RCC 7860 (cell line): Measurements from ENCODE around the gene VWA2.

ENCODE experiments used
- DNase-seq: peaks from one replicate; pipeline ENCODE4 v3.0.0-alpha.2; 2015; ENCODE audit warnings: low spot score
- FAIRE-seq: peaks from 2 replicates; lab custom pipeline; 2012; peaks lifted over from hg19 to GRCh38; lab: Jason Lieb, UNC

The VWA2 gene

DNA sequence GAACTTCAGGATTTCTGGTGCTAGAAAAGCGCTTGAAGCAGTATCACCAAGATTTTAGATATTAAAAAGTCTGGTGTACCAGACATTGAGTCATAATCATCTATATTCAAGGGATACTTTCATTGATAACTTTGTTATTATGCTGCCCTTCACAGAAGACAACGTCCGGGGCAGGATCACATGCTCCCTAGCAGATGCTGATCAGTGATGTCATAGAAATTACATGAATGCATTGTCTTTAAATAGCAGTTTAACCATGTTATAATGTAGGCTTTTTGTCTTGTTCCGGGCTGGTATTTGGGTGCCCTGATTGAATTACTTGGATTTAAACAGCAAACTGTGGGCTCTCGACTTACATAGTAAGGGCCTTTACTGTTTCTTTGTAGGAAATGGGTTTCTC lies 54.0 kb downstream of the VWA2 start:
- FAIRE-seq (no peak), DNase-seq (no peak)

DNA sequence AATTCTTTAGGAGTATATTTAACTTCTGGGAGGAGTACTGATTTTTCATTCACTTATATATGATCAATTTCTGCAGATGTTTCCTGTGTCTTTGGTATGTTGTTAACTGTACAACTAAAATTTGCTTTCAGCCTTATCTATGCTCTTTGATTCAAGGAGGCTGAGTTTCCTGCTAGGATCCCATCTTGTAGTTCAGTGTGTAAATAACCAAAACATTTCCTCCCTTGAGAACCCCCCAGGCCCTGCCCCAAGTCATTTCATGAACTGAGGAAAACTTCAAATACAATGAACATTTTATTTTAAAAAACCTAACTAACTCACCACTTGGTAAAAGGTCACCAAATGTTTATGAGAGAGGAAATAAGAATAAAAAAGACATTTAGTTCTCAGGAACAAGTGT lies 55.5 kb downstream of the VWA2 start:
- FAIRE-seq (no peak), DNase-seq (no peak)

DNA sequence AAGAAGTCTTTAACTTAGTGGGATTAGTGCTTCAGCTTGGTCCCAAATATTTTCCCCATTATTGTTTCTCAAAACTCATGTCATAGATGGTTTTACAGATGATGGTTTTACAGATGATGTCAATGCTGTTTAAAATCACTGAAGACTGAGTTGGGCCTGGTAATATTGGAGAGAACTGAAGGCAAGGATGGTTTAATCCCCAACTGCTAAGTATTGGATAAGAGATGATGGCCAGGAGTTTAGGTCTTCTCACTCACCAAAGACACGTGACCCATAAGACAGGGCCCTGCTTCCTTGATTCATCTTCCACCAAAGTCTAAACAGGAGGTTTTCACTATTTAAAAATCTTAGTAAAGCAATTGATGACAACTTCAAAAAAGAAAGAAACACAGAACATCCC lies 56.3 kb downstream of the VWA2 start:
- FAIRE-seq, result no peak
- no peak for DNase-seq

DNA sequence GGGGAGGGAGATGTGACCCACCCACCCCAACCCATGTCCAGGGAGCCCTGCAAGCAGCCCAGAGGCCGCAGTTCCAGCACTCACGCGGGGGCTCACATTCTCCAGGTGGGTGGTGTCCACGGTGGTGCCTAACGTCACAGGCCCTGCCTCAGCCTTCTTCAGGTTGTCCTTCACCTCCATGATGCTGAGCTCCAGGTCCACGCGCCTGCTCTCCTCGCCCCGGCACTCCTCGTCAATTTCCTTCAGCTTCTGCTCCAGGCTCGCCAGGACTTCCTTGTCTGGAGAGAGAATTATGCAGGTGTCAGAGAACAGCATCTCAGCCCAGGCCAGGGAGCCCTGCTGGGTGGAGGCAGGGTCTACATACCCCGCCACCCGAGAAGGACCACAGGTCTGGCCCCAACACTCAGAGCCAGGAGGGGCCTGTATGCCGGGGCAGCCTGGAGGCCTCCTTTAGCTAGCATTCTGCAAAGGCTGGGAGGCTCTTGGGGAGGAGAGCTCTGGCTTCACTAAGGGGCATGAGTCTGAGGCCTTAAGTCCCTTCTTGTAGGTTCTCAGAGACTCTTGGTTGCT lies 58.2 kb downstream of the VWA2 start:
- DNase-seq (no peak), FAIRE-seq (no peak)

DNA sequence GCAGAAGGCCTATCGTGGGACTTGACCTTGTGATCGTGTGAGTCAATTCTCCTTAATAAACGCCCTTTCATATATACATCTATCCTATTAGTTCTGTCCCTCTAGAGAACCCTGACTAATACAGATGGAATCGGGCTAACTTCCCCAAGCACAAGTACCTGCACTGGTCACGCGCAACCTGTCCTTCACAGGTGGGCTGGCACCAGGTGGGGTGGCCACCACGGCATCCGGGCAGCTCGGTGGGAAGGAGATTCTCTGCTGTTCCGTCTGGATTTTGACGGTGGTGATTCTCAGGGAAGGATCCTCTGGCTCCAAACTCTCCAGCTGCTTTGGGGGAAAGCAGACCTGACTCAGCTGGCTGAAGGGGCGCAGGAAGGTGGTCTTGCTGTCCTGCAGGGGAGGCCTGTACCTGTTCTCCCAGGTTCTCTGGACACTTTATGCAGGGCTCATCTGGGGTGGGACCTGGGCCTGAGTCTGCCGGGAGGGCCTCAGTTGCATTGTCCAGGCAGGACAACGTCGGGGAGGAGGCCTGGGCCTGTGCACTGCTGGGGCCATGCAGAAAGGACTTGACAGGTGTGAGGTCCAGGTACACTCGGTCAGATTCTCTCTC lies 61.1 kb downstream of the VWA2 start:
- DNase-seq (no peak), FAIRE-seq (no peak)

DNA sequence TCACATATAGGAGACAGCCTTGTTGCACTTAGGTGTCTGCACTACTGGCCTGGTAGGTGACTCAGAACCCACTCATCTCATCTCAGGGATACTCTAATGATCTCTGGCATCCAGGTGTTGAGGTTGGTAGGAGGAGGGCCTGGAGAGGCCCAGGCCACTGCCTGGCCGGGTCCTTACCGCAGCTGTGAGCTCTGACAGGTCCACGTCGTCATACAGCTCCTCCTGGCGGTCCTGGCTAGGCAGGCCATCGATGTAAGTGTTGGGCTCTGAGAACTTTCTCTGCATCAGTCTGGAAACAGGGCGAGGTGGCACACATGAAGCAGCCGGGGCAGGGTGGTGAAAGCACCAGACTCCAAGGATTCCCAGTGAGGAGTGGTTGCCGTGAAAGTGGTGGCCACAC lies 62.1 kb downstream of the VWA2 start:
- FAIRE-seq (no peak), DNase-seq (peak; percentile 32)

DNA sequence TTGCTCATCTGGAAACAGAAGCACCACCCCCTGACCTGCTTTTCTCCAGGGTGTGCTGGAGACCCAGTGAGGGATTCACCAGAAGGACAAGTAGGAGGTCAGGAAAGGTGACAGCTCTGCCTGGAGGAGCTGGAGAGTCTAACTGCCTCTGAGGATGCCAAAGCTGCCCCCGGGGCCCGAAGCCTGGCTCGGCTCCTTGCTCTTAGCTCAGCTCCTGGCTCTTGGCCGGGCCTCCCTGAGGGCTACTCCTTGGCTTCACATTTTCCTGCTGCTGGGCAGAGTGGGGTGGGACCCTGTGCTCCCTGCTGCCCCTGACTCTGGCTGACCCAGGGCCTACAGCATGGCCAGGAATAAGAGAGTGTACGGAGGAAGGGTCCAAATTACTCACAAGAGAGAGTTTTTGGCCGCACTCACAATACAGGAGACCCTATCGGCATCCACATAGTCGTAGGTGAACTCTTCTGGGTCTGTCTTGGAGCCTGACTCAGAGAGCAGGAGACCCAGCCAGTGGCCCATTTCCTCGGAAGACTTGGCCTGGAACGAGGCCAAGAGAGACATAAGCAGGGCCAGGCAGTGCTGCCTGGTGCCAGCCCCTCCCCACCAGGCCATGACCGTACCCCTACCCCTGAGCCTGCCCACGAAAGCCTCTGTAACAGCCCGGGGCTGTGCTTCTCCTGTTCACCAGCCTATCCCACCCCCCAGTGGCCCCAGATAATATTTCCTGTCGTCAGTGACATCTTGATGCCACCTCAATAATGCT lies 63.1 kb downstream of the VWA2 start:
- FAIRE-seq, result no peak
- DNase-seq, result no peak

DNA sequence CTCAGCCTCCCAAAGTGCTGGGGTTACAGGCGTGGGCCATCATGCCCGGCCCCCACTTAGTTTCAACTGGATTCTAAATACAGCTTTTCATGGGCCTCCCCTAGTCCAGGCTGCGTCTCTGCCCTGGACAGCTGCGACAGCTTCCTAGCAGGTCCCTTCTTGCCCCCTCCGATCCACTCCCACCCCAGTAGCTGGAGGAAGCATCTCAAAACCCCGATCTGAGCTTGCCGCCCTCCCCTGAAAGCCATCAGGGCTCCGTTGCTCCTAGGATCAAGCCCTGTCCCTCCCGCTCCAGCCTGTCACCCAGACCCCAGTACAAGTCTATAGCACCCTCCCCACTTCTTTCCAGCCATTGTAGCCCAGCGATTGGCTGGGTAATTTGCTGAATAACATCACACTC lies 64.5 kb downstream of the VWA2 start:
- FAIRE-seq, result no peak
- DNase-seq, result no peak

DNA sequence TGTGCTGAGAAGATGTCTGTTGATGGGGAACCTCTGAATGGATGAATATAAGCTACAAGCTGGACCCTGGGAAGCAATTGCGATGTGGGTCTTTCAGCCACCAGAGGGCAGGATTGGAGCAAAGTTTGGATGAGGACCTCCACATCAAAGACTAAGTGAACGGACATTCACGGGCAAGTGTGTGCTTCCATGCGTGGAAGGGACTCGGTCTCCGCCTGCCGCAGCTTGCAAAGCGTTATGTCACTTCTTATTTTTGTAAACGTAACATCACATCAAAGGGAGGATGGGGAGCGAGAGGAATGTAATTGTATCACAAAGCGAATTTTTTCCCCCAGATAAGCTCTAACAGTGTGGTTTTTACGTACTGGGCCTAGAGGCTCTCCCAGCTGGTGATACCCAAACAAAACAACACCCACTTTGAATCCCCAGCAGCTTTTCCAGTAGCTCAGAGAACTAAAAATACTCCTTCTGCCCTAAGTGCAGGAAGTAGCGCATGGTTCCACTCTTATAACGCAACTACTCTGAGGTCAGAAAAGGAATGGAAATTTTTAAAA lies 65.0 kb downstream of the VWA2 start:
- peak; percentile 88 for DNase-seq
- FAIRE-seq, result peak; percentile 92

DNA sequence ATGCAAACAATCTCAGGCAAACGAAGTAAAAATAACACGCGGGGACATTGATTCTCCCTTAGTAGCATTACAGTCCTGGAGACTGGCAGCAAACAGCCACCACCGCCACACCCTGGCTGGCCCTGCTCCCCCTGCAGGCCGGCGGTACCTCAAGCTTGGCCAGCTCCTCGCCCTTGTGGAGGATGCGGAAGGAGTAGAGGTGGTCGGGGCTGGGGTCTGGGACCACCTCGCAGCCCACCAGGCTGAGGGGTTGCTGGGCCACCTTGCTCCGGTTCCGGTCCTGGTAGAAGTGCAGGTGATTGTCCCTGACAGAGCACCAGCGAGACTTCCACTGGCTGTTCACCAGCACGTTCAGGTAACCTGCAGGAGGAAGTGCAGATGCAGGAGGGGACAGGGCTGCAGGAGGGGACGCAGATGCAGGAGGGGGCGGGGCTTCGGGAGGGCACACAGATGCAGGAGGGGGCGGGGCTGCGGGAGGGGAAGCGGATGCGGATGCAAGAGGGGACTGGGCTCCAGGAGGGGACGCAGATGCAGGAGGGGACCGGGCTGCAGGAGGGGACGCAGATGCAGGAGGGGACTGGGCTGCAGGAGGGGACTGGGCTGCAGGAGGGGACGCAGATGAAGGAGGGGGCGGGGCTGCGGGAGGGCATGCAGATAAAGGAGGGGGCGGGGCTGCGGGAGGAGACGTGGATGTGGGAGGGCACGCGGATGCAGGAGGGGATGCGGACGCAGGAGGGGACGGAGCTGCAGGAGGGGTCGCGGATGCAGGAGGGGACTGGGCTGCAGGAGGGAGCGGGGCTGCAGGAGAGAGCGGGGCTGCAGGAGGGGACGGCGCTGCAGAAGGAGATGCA lies 65.7 kb downstream of the VWA2 start:
- DNase-seq, result no peak

DNA sequence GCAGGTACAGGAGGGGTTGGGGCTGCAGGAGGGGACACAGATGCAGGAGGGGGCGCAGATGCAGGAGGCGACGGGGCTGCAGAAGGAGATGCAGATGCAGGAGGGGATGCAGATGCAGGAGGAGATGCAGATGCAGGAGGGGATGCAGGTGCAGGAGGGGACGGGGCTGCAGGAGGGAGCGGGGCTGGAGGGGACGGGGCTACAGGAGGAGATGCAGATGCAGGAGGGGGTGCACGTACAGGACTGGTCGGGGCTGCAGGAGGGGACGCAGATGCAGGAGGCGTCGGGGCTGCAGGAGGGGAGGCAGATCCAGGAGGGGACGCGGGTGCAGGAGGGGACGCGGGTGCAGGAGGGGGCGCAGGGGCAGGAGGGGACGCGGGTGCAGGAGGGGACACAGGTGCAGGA lies 66.5 kb downstream of the VWA2 start:
- FAIRE-seq (no peak), DNase-seq (no peak)

More for the DNA sequence above, 65.7 kb downstream of the VWA2 start:
- FAIRE-seq, result no peak

DNA sequence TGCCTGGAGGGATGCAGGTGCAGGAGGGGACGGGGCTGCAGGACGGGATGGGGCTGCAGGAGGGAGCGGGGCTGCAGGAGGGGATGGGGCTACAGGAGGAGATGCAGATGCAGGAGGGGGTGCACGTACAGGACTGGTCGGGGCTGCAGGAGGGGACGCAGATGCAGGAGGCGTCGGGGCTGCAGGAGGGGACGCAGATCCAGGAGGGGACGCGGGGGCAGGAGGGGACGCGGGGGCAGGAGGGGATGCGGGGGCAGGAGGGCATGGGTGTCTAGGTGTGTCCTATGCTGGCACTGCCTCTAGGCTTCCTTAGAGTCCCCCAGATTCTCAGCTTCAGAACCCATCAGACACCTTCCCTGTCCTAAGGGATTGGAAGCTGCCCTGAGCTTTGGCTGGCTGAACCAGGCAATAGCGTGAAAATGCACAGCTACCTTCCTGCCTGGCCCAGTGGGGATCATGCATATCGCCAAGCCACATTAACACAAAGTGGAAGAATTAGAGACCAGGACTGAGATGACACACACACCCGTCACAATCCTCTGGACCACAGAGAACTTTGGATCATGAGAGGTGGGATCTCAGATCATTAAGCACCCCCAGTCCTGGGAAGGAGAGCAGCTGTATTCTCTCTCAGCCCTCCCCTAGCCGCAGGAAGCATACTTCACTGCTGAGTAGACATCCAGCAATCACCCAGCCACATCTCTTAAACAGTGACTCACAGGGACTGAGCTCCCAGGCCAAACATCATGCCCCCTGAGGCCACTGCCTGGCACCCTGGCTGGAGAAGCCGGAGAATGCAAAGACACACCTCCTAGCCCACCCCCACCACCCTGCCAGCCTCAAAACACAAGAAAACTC lies 67.3 kb downstream of the VWA2 start:
- FAIRE-seq (peak; percentile 99), DNase-seq (peak; percentile 100)

DNA sequence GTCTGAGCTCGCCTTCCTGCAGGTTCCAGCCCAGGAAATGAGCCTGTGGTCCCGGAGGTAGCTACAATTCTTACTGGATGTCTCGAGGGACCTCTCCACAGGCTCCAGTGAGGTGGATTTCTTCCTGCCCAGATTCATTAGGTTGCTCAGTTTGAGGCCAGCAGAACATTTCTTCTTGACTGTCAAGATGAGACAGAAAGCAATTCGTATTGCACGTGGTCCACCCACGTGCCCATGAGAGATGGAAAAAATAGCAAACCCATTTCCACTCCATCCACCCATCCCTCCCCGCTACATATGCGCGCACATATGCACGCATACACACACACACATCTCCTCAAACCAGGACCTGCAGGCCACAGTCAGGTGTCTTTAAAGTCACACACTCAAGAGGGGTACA lies 68.7 kb downstream of the VWA2 start:
- FAIRE-seq (no peak), DNase-seq (no peak)

DNA sequence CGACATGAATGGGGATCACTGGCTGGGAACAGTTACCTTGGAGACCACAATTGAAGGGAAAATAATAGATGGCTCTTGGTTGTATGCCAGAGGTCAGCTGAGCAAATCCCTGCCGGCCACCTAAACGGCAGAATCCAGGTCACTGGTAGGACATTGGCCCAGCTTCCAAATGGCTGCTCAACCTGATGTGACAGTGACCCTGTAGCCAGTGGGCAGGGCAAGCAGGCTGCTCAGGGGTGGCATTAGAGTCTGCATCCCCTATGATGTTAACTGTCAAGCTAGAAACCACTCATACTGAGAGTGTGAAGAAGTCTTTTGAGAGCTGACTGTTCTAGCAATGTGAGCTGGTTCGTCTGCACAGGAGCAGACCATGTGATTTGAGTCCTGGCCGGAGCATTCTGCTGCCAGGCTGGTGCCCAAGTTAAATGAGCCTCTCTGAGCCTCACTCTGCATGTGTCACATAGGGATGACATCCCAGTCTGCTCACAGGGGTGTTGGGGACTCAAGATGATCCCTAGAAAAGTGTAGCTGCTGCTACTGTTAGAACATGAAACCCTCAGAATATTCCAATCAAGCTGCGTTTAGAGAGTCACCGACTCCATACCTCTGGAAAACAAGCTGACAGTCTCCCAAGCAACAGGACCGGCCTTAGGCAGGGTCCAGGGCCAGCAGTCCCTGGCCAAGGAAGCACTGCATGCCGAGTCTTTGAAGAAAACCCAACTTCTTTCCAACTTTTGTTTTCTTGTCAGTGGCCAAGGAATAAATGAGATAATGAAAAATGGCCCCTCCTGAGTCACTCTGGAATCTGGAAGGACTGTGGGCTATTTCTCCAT lies 69.7 kb downstream of the VWA2 start:
- FAIRE-seq, result no peak

DNA sequence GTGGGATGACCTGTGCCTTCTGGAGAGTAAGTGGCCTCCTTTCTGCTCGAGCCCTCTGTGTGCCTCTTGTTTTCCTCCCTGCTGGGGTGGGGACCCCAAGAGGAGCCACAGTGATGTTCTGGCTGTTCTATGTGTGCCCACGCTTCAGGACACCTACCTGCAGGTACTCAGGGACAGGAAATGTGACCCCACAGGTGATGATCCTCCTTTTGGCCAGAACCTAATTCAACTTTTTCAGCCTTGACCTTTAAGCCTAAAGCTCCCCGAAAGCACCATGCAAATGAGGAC lies 70.3 kb downstream of the VWA2 start:
- DNase-seq, result no peak
- FAIRE-seq, result no peak

More for the DNA sequence above, 69.7 kb downstream of the VWA2 start:
- DNase-seq, result no peak

DNA sequence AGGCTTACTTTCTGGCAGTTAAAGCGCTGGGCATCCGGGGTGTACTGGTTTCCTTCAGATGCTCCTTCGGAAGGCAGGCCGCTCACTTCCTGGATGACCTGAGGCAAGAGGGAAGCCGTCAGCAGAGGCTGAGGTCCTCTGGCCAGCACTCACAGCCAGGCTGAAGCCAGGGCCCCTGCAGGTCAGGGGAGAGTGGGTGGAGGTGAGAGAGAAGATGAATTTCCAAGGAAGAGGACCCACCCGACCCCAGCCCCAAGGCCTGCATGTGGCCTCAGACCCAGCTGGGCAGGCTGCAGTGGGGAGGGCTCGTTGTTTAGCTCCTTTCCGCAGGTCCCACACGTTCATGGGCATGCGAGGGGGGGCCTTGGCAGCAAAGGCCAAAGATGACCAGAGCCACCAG lies 71.3 kb downstream of the VWA2 start:
- FAIRE-seq, result no peak
- DNase-seq, result no peak

DNA sequence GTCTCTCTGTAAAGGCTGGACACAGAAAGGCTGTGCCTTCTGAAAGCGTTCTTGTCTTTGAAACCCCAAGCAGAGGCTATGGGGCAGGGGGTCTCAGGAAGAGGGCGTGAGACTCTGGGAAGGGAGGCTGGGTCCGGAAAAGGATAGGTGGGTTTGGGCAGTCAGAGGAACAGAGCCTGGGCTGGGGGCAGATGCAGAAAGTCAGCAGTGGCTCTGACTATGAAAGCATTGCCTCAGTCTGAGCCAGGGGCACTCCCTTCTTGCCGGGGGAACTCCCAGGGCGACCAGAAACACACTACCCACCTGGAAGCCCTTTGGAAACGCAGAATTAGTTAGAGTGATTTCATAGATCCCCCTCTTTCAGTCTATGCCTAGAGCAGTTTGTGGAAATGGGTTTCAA lies 72.0 kb downstream of the VWA2 start:
- DNase-seq (no peak), FAIRE-seq (no peak)

DNA sequence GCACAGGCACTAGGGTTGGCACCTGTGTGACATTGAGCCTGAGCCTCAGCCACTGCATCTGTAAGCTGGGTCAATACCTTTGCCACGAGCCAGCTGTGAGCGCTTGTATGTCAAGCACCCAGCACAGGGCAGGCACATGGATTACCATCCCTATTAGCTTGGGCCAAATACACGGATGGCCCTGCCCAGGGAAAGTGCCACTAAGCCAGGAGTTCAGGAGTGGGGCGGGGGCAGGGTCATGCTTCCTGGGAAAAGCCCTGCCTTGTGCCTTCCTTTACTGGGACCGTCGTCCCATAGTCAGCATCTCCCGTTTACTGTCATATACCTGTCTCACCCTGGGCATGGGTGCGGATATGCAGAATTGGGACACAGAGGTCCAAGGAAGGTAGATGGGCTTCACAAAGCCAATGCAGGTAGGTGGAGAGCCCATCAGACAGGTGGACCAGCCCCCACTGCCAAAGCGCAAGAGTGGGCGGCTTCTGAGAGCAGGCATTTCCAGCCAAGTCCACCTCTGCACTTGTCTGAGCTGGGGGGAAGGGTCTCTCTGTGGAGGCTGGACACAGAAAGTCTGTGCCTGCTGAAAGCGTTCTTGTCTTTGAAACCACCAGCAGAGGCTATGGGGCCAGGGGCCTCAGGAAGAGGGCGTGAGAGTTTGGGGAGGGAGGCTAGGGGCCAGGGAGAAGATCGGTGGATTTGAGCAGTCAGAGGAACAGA lies 72.6 kb downstream of the VWA2 start:
- no peak for DNase-seq
- no peak for FAIRE-seq

DNA sequence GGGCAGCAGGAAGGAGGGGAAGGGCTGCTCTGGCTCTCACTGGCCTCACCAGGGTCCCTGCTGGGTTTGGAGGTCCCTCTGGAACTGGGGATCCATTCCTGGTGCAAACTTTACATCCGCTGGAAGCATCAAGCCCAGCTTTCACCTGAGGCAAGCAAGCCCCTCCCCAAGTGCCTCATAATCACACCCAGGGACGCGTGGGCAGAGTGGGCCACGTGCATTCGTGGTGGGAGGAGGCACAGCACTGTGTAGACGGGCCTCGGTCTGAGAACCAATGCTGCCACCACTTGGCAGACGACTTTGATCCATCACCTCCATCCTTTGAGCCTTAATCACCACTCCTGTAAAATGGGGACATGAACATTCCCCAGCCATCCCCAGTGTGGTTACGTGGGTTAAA lies 74.1 kb downstream of the VWA2 start:
- FAIRE-seq, result no peak
- DNase-seq, result no peak
